Measurements from ENCODE around the gene BMP6.

The BMP6 gene

GRCh38 chr6:7910654-7911344 lies 184.9 kb downstream of the BMP6 start, which contains the start of gene TXNDC5:
TXNDC5 (minus strand) TSS chr6:7910788; CDS start chr6:7910776, 12 bp downstream.
- Histone ChIP-seq H3K27me3 (ENCODE audit: insufficient read depth, low read length, poor library complexity) (no peaks in the 10 kb centered on the region), H3K4me2 (ENCODE audit: low read length) (peak within 1 kb of the TSS; percentile 84), H3K4me3 (ENCODE audit: low read length) (peak within 1 kb of the TSS; percentile 79), H4K8ac (ENCODE audit: low read depth, low read length) (no peak within 1 kb of the TSS), H3K27ac (ENCODE audit: low read depth, low read length) (no peak within 1 kb of the TSS), H2BK15ac (replicated peaks; ENCODE audit: low read depth) (no peak within 1 kb of the TSS), H3K9ac (ENCODE audit: low read length) (peak within 1 kb of the TSS; percentile 95), H3K4ac (ENCODE audit: low read depth, low read length) (peak within 1 kb of the TSS; percentile 88), H3K23ac (ENCODE audit: low read length) (no peak within 1 kb of the TSS), H3K18ac (ENCODE audit: low read length) (peak within 1 kb of the TSS; percentile 95), H3K79me2 (ENCODE audit: control insufficient read depth, insufficient read depth, low read length) (peaks cover 30% of the 10 kb centered on the region), H3K4me1 (ENCODE audit: control insufficient read depth, low read depth, low read length) (no peaks in the 10 kb centered on the region), H3K36me3 (ENCODE audit: control insufficient read depth, insufficient read depth, low read length) (no peaks in the 10 kb centered on the region), H2BK120ac (ENCODE audit: low read depth, low read length) (peak within 1 kb of the TSS; percentile 47), H2AK5ac (ENCODE audit: low read length) (no peak within 1 kb of the TSS), H3K56ac (ENCODE audit: low read length) (peak within 1 kb of the TSS; percentile 97), H4K5ac (ENCODE audit: low read length) (no peak within 1 kb of the TSS), H2BK5ac (ENCODE audit: low read length) (no peak within 1 kb of the TSS), H3K79me1 (ENCODE audit: low read length) (peaks cover 3% of the 10 kb centered on the region)
- WGBS (ENCODE audit: extremely low coverage, insufficient coverage, low lambda C conversion rate): no CpG with 5 or more reads among the region's 75 CpGs
- DNase-seq: peak; percentile 71

- DNase-seq: peak; percentile 21
These were observed 185.4 kb downstream of the BMP6 start for GRCh38 chr6:7911345-7911725.

GRCh38 chr6:7912024-7912423 lies 186.1 kb downstream of the BMP6 start:
- Histone ChIP-seq H3K27ac (ENCODE audit: low read depth, low read length) (no peak overlapping the region), H3K18ac (ENCODE audit: low read length) (no peak overlapping the region), H2AK5ac (ENCODE audit: low read length) (no peak overlapping the region), H3K4ac (ENCODE audit: low read depth, low read length) (no peak overlapping the region), H3K4me2 (ENCODE audit: low read length) (no peak overlapping the region), H3K79me2 (ENCODE audit: control insufficient read depth, insufficient read depth, low read length) (peaks cover 22% of the 10 kb centered on the region), H3K9ac (ENCODE audit: low read length) (no peak overlapping the region), H3K56ac (ENCODE audit: low read length) (no peak overlapping the region), H4K5ac (ENCODE audit: low read length) (no peak overlapping the region), H2BK120ac (ENCODE audit: low read depth, low read length) (no peak overlapping the region), H2BK5ac (ENCODE audit: low read length) (no peak overlapping the region), H3K79me1 (ENCODE audit: low read length) (no peaks in the 10 kb centered on the region), H3K23ac (ENCODE audit: low read length) (no peak overlapping the region), H4K8ac (ENCODE audit: low read depth, low read length) (no peak overlapping the region), H2BK15ac (replicated peaks; ENCODE audit: low read depth) (no peak overlapping the region), H3K4me3 (ENCODE audit: low read length) (no peak overlapping the region), H3K4me1 (ENCODE audit: control insufficient read depth, low read depth, low read length) (no peaks in the 10 kb centered on the region), H3K27me3 (ENCODE audit: insufficient read depth, low read length, poor library complexity) (no peaks in the 10 kb centered on the region), H3K36me3 (ENCODE audit: control insufficient read depth, insufficient read depth, low read length) (no peaks in the 10 kb centered on the region)
- DNase-seq: no peak
- no CpG with 5 or more reads among the region's 6 CpGs for WGBS (ENCODE audit: extremely low coverage, insufficient coverage, low lambda C conversion rate)

More at GRCh38 chr6:7911345-7911725, 185.4 kb downstream of the BMP6 start:
- H3K4me3 ChIP-seq (ENCODE audit: low read length): no peak overlapping the region
- H2AK5ac ChIP-seq (ENCODE audit: low read length): no peak overlapping the region
- no peak overlapping the region for H3K18ac ChIP-seq (ENCODE audit: low read length)
- H2BK5ac ChIP-seq (ENCODE audit: low read length): no peak overlapping the region
- H3K9ac ChIP-seq (ENCODE audit: low read length): peak overlapping the region; percentile 95
- H3K4me1 ChIP-seq (ENCODE audit: control insufficient read depth, low read depth, low read length): no peaks in the 10 kb centered on the region
- no peak overlapping the region for H4K8ac ChIP-seq (ENCODE audit: low read depth, low read length)
- H3K4me2 ChIP-seq (ENCODE audit: low read length): peak overlapping the region; percentile 84
- H2BK15ac ChIP-seq (replicated peaks; ENCODE audit: low read depth): no peak overlapping the region
- H3K56ac ChIP-seq (ENCODE audit: low read length): peak overlapping the region; percentile 97
- no peak overlapping the region for H2BK120ac ChIP-seq (ENCODE audit: low read depth, low read length)
- no peak overlapping the region for H3K4ac ChIP-seq (ENCODE audit: low read depth, low read length)
- H4K5ac ChIP-seq (ENCODE audit: low read length): no peak overlapping the region
- H3K36me3 ChIP-seq (ENCODE audit: control insufficient read depth, insufficient read depth, low read length): no peaks in the 10 kb centered on the region
- H3K27me3 ChIP-seq (ENCODE audit: insufficient read depth, low read length, poor library complexity): no peaks in the 10 kb centered on the region
- H3K23ac ChIP-seq (ENCODE audit: low read length): no peak overlapping the region
- no peak overlapping the region for H3K27ac ChIP-seq (ENCODE audit: low read depth, low read length)
- peaks cover 27% of the 10 kb centered on the region for H3K79me2 ChIP-seq (ENCODE audit: control insufficient read depth, insufficient read depth, low read length)
- no CpG with 5 or more reads among the region's 11 CpGs for WGBS (ENCODE audit: extremely low coverage, insufficient coverage, low lambda C conversion rate)
- peaks cover 3% of the 10 kb centered on the region for H3K79me1 ChIP-seq (ENCODE audit: low read length)

DNA sequence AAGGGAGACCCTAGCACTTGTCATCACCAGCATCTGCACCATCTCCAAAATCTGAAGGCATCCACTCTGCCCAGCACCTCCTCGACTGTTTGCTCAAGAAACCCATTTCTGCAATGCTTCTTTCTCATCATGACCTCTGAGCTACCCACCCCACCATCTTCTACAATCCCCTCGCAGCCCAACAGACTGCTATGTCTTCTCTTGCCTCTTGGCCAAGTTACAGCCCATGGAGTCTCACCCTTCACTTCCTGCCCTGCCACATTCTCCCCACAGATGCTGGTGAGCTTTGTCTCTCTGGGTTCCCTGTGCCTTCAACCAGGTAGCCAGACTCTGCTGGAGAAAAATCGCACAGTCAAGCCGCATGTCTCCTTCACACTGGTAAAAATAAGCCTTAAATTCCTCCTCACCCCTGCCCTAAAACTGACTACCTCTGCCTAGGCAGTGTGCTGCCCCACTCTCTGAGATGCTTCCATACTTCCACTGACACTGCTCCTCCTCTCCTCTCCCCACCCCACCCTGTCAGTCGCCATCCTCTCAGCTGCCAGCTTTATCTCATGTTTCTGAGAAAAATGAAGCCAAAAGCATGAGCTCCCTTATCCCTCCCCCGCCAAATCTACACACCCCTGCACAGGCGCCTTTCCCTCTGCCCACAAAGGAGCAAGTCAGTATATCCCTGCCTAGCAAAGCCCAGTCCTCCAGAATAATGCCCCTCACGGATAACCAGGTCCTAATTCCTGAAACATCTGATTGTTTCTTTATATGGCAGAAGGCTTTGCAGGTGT lies 187.0 kb downstream of the BMP6 start:
- Histone ChIP-seq H3K4me3 (ENCODE audit: low read length) (no peak overlapping the region), H3K36me3 (ENCODE audit: control insufficient read depth, insufficient read depth, low read length) (no peaks in the 10 kb centered on the region)
- DNase-seq: no peak

GRCh38 chr6:7914311-7914710 lies 188.4 kb downstream of the BMP6 start:
- no CpG with 5 or more reads among the region's 5 CpGs for WGBS (ENCODE audit: extremely low coverage, insufficient coverage, low lambda C conversion rate)
- no peak overlapping the region for H2AK5ac ChIP-seq (ENCODE audit: low read length)
- H4K5ac ChIP-seq (ENCODE audit: low read length): no peak overlapping the region
- H3K9ac ChIP-seq (ENCODE audit: low read length): no peak overlapping the region
- no peaks in the 10 kb centered on the region for H3K27me3 ChIP-seq (ENCODE audit: insufficient read depth, low read length, poor library complexity)
- no peaks in the 10 kb centered on the region for H3K4me1 ChIP-seq (ENCODE audit: control insufficient read depth, low read depth, low read length)
- H3K4ac ChIP-seq (ENCODE audit: low read depth, low read length): no peak overlapping the region
- DNase-seq: no peak
- H4K8ac ChIP-seq (ENCODE audit: low read depth, low read length): no peak overlapping the region
- no peaks in the 10 kb centered on the region for H3K79me1 ChIP-seq (ENCODE audit: low read length)
- no peak overlapping the region for H2BK5ac ChIP-seq (ENCODE audit: low read length)
- H3K23ac ChIP-seq (ENCODE audit: low read length): no peak overlapping the region
- H3K56ac ChIP-seq (ENCODE audit: low read length): no peak overlapping the region
- H3K36me3 ChIP-seq (ENCODE audit: control insufficient read depth, insufficient read depth, low read length): no peaks in the 10 kb centered on the region
- H3K18ac ChIP-seq (ENCODE audit: low read length): no peak overlapping the region
- H3K4me3 ChIP-seq (ENCODE audit: low read length): no peak overlapping the region
- peaks cover 4% of the 10 kb centered on the region for H3K79me2 ChIP-seq (ENCODE audit: control insufficient read depth, insufficient read depth, low read length)
- no peak overlapping the region for H3K27ac ChIP-seq (ENCODE audit: low read depth, low read length)
- no peak overlapping the region for H3K4me2 ChIP-seq (ENCODE audit: low read length)
- H2BK15ac ChIP-seq (replicated peaks; ENCODE audit: low read depth): no peak overlapping the region
- no peak overlapping the region for H2BK120ac ChIP-seq (ENCODE audit: low read depth, low read length)

More for the DNA sequence above, 187.0 kb downstream of the BMP6 start:
- peaks cover 14% of the 10 kb centered on the region for H3K79me2 ChIP-seq (ENCODE audit: control insufficient read depth, insufficient read depth, low read length)
- H4K5ac ChIP-seq (ENCODE audit: low read length): no peak overlapping the region
- H3K9ac ChIP-seq (ENCODE audit: low read length): no peak overlapping the region
- no peak overlapping the region for H3K18ac ChIP-seq (ENCODE audit: low read length)
- H2AK5ac ChIP-seq (ENCODE audit: low read length): no peak overlapping the region
- H3K4me1 ChIP-seq (ENCODE audit: control insufficient read depth, low read depth, low read length): no peaks in the 10 kb centered on the region
- no peak overlapping the region for H4K8ac ChIP-seq (ENCODE audit: low read depth, low read length)
- H3K23ac ChIP-seq (ENCODE audit: low read length): no peak overlapping the region
- H2BK5ac ChIP-seq (ENCODE audit: low read length): no peak overlapping the region
- H3K27me3 ChIP-seq (ENCODE audit: insufficient read depth, low read length, poor library complexity): no peaks in the 10 kb centered on the region
- WGBS (ENCODE audit: extremely low coverage, insufficient coverage, low lambda C conversion rate): no CpG with 5 or more reads among the region's 8 CpGs
- H2BK15ac ChIP-seq (replicated peaks; ENCODE audit: low read depth): no peak overlapping the region
- H3K56ac ChIP-seq (ENCODE audit: low read length): no peak overlapping the region
- no peak overlapping the region for H3K4me2 ChIP-seq (ENCODE audit: low read length)
- no peak overlapping the region for H3K27ac ChIP-seq (ENCODE audit: low read depth, low read length)
- H3K4ac ChIP-seq (ENCODE audit: low read depth, low read length): no peak overlapping the region
- H3K79me1 ChIP-seq (ENCODE audit: low read length): no peaks in the 10 kb centered on the region
- no peak overlapping the region for H2BK120ac ChIP-seq (ENCODE audit: low read depth, low read length)
